GM18499 (cell line): ENCODE measurements around the gene COMP.
"Not testable (repeated sequence)": the region's sequence is repeated elsewhere in the genome, so short reads cannot be mapped to it uniquely, and the experiment has no call there.

Experiments used
- ATAC-seq: cut with Tn5 transposase; IDR thresholded peaks from one replicate; pipeline ENCODE4 v1.9.1; 2021; ENCODE audit warnings: moderate number of reproducible peaks; ENCODE audit not compliant: insufficient read depth, unreplicated experiment

Gene COMP

GRCh38 chr19:18790566-18791314 is at the start of gene COMP:
Gene COMP (minus strand): TSS chr19:18791305. CDS start chr19:18791269, 36 bp downstream.
- no peak for ATAC-seq

- ATAC-seq, result no peak
Measured at GRCh38 chr19:18840288-18841267, 49.5 kb upstream of the COMP start.

DNA sequence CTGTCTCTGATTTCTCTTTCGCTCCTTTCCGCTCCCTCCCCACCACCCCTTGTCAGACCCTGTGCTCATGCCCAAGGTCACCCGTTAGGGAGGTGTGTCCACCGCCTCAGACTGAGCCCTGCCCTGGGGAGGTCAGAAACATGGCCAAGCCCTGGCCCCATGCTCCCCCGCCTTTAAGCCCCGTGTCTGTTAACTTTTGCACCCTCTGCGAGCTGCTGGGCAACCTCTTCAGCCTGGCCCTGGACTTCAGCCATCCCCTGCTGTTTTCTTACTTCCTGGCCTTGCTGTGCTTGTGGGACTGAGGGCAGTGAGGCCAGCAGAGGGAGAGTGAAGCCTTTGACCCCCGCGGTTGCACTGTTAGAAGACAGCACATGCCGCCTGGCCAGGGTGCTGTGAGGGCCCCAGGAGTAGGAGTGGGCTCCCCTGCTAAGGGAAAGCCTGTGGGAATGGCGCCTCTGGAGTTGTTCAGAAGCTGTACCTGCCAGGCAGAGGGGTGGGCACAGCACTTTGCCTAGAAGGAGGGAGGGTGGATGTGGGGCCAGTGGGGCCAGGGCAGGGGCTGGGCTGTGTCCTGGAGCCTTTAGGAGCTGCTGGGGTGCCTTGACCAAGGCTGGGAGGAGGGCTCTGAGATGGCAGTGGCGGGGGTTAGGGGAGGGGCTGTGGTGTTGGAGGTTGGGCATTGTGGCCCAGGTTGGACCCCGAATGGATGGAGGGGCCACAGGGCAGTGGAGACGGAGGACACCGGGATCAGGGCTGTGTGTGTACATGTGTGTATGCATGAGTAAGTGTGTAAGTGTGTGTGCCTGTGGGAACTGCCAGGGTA is 48.6 kb upstream of the COMP start:
- ATAC-seq, result no peak

DNA sequence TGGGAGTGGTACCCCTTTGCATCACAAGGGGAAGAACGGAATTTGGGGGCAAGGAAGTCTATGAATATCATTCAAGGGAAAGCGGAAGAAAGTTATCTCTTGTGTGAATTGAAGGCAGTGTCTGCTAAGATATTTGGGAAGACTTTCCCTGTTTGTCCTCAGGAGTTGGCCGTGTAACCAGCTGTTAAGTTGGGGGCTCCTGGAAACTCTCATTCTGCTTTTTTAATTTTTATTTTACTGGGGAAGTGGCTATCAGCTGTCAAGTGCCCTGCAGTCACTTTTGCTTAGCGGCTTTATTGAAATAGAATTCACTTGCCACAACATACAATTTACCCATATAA is 43.5 kb upstream of the COMP start:
- no peak for ATAC-seq

DNA sequence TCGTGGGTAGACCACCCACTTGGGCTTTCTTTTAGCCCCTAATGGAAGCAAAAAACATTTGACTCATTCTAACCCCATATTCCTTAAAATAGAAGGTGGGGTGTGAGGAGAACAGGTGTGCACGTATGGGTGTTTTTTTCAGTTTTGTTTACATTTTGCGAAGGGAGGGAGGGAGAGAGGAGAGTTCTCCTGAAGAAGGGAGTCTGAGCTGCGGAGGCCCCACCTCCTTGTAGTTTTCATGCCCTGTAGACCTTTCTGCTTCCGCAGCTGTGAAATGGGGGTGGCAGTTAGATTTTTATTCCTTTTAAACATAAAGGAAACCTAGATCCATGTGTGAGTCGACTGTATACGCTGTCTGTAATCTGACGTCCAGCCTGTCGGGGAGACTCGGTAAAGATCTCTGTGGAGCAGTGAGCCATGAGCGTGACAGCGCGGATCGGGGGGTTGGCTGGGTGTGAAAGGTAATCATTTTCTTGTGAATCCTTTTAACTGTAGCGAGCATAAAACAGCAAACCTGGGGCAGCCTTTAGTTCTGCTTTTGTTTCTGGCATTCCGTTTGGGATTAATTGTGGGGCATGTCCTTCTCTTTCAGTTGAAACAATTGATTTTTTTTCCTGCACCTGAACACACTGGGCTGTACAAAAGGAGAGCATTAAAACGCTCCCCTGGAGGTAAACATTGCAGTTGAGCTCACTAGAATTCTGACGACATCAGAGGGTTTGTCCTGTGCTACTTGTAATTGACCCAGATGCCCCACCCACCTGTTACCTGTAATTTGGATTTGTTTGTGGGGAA is 42.9 kb upstream of the COMP start:
- ATAC-seq, result no peak

GRCh38 chr19:18833141-18833476 is 42.0 kb upstream of the COMP start:
- no peak for ATAC-seq

GRCh38 chr19:18832306-18833140 is 41.4 kb upstream of the COMP start:
- no peak for ATAC-seq

DNA sequence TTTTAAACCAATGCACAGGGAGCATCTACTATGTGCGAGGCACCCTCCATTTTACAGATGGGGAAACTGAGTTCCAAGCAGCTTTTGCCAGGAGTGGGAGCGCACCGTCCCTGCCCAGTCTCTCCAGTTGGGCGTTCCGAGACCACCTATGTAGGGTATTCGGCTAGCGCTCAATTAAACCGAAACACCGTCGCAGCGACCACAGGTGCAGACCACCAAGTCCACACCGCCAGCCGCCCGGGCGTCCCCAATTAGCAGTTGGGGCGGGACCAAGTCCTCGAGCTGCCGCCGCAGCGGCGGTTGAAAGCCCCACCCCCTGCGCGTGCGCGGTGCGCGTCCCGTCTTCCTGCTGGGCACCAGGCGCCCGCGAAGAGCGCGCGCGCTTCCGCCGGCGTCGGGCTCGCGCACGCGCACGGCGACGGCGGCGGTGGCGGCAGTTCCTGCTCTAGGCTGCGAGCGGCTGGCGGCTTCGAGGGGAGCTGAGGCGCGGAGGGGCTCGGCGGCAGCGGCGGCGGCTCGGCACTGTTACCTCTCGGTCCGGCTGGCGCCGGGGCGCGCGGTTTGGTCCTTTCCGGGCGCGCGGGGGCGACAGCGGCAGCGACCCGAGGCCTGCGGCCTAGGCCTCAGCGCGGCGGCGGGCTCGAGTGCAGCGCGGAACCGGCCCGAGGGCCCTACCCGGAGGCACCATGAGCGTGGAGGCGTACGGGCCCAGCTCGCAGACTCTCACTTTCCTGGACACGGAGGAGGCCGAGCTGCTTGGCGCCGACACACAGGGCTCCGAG is 40.6 kb upstream of the COMP start, which contains the start of gene UPF1:
Gene UPF1, plus strand, starts transcription at position 436 of the 782 bp plus-strand sequence. Its CDS starts 251 bp downstream, at position 687.
- no peak for ATAC-seq

DNA sequence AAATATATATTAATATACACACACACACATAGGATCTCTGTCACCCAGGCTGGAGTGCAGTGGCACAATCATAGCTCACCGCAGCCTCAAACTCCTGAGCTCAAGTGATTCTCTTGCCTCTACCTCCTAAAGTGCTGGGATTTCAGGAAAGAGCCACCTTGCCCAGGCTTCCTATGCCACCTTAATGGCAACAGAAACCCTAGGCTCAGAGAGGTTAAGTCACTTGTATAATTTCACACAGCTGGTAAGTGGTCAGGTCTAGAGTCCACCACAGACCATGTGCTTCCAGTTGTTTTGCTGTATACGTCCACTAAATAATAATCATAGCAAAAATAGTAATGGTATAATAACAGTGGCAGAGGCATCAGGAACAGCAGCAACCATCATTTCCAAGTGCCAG is 39.4 kb upstream of the COMP start:
- ATAC-seq, result no peak

DNA sequence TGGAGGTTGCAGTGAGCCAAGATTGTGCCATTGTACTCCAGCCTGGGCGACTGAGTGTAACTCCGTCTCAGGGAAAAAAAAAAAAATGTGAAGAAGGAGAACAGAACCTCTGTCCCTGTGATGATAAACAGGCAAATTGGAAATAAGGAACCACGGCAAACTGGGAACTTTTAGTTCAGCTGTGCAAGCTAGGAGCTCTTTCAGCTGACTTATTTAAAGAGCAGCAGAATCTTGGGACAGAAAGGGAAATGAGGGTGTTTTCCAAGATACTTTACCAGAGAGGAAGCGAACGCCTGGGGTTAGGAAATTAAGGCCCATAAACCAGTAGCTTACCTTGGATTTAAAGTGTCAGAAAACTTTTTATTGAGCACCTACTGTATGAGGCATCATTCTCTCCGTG is 37.7 kb upstream of the COMP start:
- no peak for ATAC-seq

DNA sequence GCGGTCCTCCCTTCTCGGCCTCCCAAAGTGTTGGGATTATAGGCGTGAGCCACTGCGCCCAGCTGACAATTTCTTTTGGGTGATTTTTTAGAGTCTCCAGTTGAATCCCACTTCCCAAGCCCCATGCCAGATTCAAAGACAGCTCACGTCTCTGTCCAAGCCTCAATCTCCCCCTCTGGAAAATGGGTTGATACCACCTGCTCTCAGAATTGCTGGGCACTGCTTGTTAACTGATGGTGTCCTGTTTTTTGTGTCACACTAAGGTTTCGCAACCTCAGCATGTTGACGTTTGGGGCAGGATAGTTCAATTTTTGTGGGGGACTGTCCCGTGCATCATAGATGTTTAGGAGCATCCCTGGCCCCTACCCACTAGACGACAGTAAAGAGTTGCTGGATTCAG is 26.5 kb upstream of the COMP start:
- no peak for ATAC-seq

GRCh38 chr19:18816645-18817044 is 25.5 kb upstream of the COMP start:
- not testable (repeated sequence) for ATAC-seq

- ATAC-seq, result no peak
Measured at GRCh38 chr19:18815673-18816072, 24.6 kb upstream of the COMP start.

DNA sequence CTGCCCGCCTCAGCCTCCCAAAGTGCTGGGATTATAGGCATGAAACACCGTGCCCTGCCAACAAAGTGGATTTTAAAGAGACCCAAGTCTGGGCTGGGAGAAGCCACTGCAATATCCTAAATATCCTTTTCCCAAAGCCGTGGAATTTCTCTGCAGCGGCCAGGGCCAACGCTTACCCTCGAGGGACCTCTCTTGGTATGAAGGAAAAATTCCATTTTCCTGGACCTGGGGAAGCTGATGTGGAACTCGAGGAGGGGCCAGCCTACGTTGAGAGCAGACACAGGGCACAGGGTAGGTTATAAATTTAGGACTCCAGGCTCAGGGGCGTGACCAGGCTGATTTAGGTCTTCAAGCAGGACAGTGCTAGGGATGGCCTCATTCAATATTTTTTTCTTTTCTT is 23.0 kb upstream of the COMP start:
- no peak for ATAC-seq

GRCh38 chr19:18811638-18812037 is 20.5 kb upstream of the COMP start:
- not testable (repeated sequence) for ATAC-seq

DNA sequence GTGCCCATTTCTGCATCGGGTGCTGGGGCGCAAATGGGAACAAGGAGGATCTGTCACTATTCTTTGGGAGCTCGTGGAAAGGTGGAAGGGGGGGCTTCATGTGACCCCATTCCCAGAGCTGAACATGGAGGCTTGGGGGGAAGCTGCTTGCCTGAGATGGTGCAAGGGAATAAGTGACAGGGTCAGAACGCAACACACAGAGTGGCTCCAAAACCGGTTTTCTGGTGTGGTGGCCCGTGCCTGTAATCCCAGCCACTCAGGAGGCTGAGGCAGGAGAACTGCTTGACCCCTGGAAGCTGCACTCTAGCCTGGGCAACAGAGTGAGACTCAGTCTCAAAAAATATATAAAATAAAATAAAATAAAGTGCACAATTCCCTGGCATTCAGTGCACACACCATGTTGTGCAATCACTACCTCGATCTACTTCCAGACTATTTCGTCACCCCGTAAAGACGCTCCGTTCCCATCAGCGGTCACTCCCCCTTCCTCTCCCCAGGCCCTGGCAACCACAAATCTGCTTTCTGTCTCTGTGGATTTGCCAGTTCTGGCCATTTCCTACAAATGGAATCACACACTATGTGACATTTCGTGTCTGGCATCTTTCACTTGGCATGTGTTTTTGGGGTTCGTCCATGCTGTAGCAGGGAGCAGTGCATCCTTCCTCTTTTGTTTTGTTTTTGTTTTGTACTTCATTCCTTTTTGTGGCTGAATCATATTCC is 18.2 kb upstream of the COMP start:
- no peak for ATAC-seq

GRCh38 chr19:18807861-18808331 is 16.8 kb upstream of the COMP start:
- no peak for ATAC-seq
